GM13976 (cell line): ENCODE data around the gene KCNMA1.

Source experiments
- DNase-seq: peaks from one replicate; pipeline ENCODE4 v3.0.0; 2012; ENCODE audit warnings: low spot score
- in situ Hi-C: fragments of 300-500 bp; cut with MboI; formaldehyde crosslinking; loops from one replicate; pipeline ENCODE4 v1.12.0; 2022; ENCODE audit warnings: low sequenced_read_pairs, mixed read lengths, inconsistent platforms; ENCODE audit not compliant: unreplicated experiment
- TF ChIP-seq, protein P1 (sequence below): IDR thresholded peaks from 2 replicates; pipeline ENCODE4 v1.5.1; 2012; ENCODE audit warnings: borderline replicate concordance, mild to moderate bottlenecking; ENCODE audit not compliant: insufficient read depth; ENCODE audit errors: extremely low read depth, missing control alignments, control extremely low read depth

KCNMA1 gene

DNA sequence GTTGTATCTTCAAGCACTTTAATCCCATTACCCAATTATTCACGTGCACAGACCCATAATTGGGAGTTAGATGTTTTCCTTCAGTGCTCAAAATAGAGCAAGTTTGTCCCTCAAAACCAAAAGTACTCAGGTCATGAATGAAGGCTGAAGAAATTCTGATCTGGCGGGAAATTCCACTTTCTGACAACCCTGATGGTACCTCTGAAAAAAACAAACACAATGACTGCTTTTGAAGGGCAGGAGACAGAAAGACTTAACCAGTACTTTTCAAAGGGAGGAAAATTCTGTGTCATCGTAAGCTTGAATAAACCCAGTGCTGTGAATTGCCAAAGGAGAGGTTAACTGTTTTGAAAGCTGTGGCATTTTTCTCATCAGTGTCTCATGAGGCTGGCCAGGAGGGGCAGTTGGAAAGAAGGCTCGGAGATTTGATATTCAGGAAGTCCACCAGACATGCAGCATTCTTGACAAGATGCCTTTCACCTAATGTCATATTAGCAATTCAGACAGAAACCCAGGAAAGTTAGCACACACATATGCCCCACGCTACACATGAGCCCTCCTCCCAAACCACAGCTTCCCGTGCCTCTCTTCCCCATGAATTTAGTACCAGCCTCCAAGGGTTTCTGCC is 347.0 kb downstream of the KCNMA1 start:
- in situ Hi-C loops = no loop called here
- no peak for DNase-seq
- TF ChIP-seq, protein P1, sequence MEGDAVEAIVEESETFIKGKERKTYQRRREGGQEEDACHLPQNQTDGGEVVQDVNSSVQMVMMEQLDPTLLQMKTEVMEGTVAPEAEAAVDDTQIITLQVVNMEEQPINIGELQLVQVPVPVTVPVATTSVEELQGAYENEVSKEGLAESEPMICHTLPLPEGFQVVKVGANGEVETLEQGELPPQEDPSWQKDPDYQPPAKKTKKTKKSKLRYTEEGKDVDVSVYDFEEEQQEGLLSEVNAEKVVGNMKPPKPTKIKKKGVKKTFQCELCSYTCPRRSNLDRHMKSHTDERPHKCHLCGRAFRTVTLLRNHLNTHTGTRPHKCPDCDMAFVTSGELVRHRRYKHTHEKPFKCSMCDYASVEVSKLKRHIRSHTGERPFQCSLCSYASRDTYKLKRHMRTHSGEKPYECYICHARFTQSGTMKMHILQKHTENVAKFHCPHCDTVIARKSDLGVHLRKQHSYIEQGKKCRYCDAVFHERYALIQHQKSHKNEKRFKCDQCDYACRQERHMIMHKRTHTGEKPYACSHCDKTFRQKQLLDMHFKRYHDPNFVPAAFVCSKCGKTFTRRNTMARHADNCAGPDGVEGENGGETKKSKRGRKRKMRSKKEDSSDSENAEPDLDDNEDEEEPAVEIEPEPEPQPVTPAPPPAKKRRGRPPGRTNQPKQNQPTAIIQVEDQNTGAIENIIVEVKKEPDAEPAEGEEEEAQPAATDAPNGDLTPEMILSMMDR = no peak

DNA sequence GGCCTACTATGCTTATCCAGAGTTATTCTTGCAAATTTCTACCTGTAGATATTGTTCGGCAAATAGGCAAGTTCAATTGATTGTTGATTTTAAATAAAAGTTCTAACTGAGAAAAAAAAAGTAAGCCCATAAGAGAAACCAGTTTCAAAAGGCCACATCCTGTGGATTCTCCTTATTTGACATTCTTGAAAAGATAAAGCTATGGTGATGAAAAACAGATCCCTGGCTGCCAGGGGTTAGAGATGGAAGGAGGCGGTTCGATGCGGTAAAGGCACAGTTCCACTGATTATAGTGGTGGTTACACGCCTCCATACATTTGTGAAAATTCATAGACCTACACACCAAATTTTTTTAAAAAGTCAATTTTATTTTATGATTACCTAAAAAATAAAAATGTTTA is 347.8 kb downstream of the KCNMA1 start:
- DNase-seq = no peak
- TF ChIP-seq, protein P1 = no peak
- in situ Hi-C loops = no loop called here

DNA sequence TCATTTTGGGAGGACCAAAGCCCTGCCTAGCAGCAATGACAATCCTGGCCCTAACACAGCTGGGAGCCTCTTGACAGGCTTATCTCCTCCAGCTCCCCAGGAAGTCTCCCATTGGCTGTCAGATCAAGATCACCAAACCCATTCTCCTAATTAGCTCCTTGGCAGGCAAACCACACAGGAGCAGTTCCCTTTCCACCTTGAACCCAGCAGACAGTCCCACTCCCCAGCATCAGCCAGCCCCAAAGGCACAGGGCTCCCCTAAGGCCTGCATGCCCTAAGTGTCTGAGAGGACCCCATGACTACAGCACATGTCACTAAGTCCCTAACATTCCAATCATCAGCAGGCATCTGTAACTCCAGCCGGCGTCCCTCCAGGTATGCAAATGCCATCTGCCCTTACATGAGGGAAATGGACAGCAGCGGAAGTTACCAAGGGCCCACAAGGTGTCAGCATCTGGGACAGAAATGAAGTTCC is 348.5 kb downstream of the KCNMA1 start:
- TF ChIP-seq, protein P1 = no peak
- in situ Hi-C loops = no loop called here
- no peak for DNase-seq

DNA sequence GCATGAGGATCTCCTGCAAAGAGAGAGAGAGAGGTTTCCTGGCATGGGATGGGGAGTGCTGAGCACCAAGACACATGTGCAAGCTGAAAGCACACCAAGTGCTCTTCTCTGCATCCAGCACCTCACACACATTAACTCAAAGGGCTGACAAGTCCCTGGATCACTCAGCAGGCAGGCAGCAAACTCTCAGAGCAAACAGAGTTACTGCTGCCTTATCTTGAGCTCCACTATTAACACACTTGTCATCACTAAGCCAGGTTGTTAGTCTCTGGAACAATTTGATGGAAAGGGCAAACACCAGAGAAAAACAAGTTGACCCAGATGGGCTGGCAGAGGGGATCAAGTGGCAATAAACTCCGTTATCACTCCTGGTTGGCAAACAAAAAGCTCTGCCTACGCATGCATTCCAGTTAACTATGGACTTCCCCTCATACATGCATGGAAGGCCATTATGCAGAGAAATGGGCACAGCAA is 349.9 kb downstream of the KCNMA1 start:
- in situ Hi-C loops = no loop called here
- TF ChIP-seq, protein P1 = no peak
- no peak for DNase-seq

DNA sequence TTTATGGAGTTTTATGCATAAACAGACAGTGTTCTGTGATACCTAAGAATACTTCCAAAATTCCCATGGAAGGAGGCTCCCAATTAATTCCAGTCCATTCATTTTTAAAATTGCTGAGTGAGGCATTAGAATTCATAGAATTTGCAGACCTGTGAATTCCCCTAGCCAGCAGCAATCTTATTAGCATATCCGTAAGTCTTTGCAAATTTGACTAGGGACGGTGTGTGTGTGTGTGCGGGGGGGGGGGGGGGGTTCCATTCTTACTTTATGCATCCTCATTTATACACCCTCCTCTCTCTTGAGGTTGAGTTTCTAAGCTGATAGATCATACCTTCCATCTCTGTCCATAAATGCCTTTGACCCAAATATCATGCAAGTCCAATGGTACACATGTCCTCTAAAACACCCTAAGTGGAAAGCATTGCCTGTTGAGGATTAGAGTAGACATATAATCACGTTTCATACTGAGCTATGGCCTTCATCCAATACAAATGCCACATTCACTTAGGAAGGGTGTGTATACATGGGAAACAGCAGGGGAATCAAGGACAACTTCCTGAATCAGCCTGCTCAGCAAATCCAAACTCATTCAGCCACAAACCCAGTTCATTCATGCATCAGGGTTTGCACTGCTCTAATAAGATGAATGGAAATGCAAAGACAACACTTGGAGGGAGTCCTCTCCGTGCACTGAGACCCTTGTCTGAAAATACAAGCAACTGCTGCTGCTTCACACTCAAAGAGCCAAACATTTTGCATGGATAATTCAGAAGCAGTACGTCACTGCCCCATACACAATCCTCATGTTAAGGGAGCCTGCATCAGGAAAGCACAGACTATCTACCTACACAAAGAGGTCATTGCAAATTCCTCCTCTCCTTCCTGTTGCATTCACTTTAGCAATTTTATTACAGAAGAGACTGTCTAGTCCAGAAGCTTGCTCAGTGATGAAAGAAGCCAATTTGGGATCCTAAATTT is 350.8 kb downstream of the KCNMA1 start:
- in situ Hi-C loops = no loop called here
- DNase-seq = no peak
- TF ChIP-seq, protein P1 = no peak

DNA sequence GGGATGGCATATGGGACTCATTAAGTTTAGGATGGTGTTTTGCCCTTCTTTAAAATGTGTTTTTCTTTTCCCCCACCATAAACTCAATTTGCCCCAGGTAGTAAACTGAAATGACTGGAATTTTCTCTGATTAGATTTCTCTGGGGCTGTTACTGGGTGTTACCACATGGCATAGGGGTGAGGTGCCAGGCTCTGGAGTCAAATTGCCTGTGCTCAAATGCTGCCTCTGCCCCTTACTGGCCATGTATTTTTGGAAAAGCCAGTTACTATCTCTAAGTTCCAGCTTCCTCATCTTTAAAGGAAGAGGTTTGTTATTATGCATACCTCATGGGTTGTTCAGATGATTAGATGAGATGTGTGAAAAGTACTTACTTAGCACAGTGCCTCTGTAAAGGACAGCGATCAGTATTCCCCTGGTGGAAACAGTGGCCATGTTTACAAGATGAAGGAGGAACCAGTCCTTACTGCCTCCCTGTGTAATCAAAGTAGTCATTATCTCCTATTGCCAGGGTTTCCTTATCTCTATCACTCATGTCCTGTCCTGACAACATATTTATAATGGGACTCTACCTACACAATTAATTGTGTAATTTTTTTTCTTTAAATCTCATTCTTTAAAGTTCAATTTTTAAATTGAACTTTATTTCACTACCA is 352.0 kb downstream of the KCNMA1 start:
- no peak for DNase-seq
- in situ Hi-C loops = no loop called here
- TF ChIP-seq, protein P1 = no peak
